Neural cell (in vitro differentiated cells): ENCODE results near the gene HSPA12A. TPM values are rescaled to one million over a fixed set of nuclear protein-coding genes. Genes with fewer than 3 reads are reported as not detected.

ENCODE experiments used
- H2AFZ ChIP-seq: fragments of 200-600, 300-800 bp; sonication (generic), shearing (Covaris generic); 2 replicates; pipeline ENCODE4 v1.6.0; 2014; ENCODE audit warnings: low read depth, mild to moderate bottlenecking, antibody characterized with exemption, low read length, moderate library complexity
- H3F3A ChIP-seq: fragments of 200-600 bp; shearing (Covaris generic); 2 replicates; pipeline ENCODE4 v1.6.1; 2016; ENCODE audit warnings: mild to moderate bottlenecking, moderate library complexity, mixed read lengths, antibody characterized with exemption, low read length; ENCODE audit not compliant: insufficient read depth, poor library complexity, severe bottlenecking
- H3K27ac ChIP-seq: fragments of 200-600, 300-800 bp; sonication (generic), shearing (Covaris generic); 2 replicates; pipeline ENCODE4 v1.5.1; 2014; ENCODE audit warnings: mild to moderate bottlenecking, low read length, moderate library complexity
- H3K27me3 ChIP-seq: fragments of 300-800, 200-600 bp; sonication (generic), shearing (Covaris generic); 2 replicates; pipeline ENCODE4 v1.6.0; 2014; ENCODE audit warnings: mild to moderate bottlenecking, low read depth, low read length, moderate library complexity; ENCODE audit not compliant: insufficient read depth
- H3K36me3 ChIP-seq: fragments of 300-800, 200-600 bp; sonication (generic), shearing (Covaris generic); 2 replicates; pipeline ENCODE4 v1.5.1; 2014; ENCODE audit warnings: mild to moderate bottlenecking, antibody characterized with exemption, low read length, moderate library complexity; ENCODE audit not compliant: insufficient read depth
- H3K4me2 ChIP-seq: fragments of 300-800, 200-600 bp; sonication (generic), shearing (Covaris generic); 2 replicates; pipeline ENCODE4 v1.6.0; 2014; ENCODE audit warnings: mild to moderate bottlenecking, low read length
- H3K4me3 ChIP-seq: fragments of 300-800, 200-600 bp; sonication (generic), shearing (Covaris generic); 2 replicates; pipeline ENCODE4 v1.5.1; 2014; ENCODE audit warnings: mild to moderate bottlenecking, low read length, moderate library complexity
- H3K79me2 ChIP-seq: fragments of 200-600 bp; shearing (Covaris generic); replicated peaks from 2 replicates; pipeline ENCODE4 v1.6.0; 2014; ENCODE audit warnings: mild to moderate bottlenecking, low read length, moderate library complexity; ENCODE audit not compliant: insufficient read depth
- H3K9ac ChIP-seq: fragments of 300-800, 200-600 bp; sonication (generic), shearing (Covaris generic); 2 replicates; pipeline ENCODE4 v1.6.1; 2016; ENCODE audit warnings: mild to moderate bottlenecking, low read length, mixed read lengths
- H3K9me2 ChIP-seq: fragments of 200-600 bp; shearing (Covaris generic); 2 replicates; pipeline ENCODE4 v1.6.1; 2016; ENCODE audit warnings: mild to moderate bottlenecking, low read length, mixed read lengths; ENCODE audit not compliant: insufficient read depth
- H3K9me3 ChIP-seq: fragments of 200-600, 300-800 bp; sonication (generic), shearing (Covaris generic); 2 replicates; pipeline ENCODE4 v1.6.1; 2016; ENCODE audit warnings: mild to moderate bottlenecking, mixed run types, low read length, moderate library complexity, mixed read lengths
- H4K20me1 ChIP-seq: fragments of 200-600 bp; shearing (Covaris generic); 2 replicates; pipeline ENCODE4 v1.6.1; 2016; ENCODE audit warnings: mild to moderate bottlenecking, mixed run types; ENCODE audit not compliant: insufficient read depth
- CTCF ChIP-seq: fragments of 450-650 bp; IDR thresholded peaks from 2 replicates; pipeline ENCODE4 v1.5.1; 2014; ENCODE audit warnings: antibody characterized with exemption, mild to moderate bottlenecking, moderate library complexity; ENCODE audit not compliant: poor library complexity, severe bottlenecking
- EP300 ChIP-seq: fragments of 450-650 bp; conservative IDR thresholded peaks from 2 replicates; pipeline ENCODE4 v1.6.1; 2014; ENCODE audit warnings: antibody characterized with exemption, mild to moderate bottlenecking, moderate library complexity; ENCODE audit not compliant: poor library complexity, severe bottlenecking
- EZH2 ChIP-seq: fragments of 200-600, 300-800 bp; shearing (Covaris generic), sonication (generic); IDR thresholded peaks from 2 replicates; pipeline ENCODE4 v1.6.1; 2014; ENCODE audit warnings: antibody characterized with exemption, low read length, borderline replicate concordance, mild to moderate bottlenecking; ENCODE audit not compliant: insufficient read depth, poor library complexity, severe bottlenecking
- MXI1 ChIP-seq: fragments of 450-650 bp; conservative IDR thresholded peaks from 2 replicates; pipeline ENCODE4 v1.6.1; 2014; ENCODE audit warnings: antibody characterized with exemption, mild to moderate bottlenecking; ENCODE audit not compliant: poor library complexity, severe bottlenecking
- POLR2AphosphoS5 ChIP-seq: IDR thresholded peaks from 2 replicates; pipeline ENCODE4 v1.6.1; 2012
- RAD21 ChIP-seq: fragments of 450-650 bp; conservative IDR thresholded peaks from 2 replicates; pipeline ENCODE4 v1.6.1; 2014; ENCODE audit warnings: antibody characterized with exemption, mild to moderate bottlenecking, moderate library complexity
- REST ChIP-seq: IDR thresholded peaks from 2 replicates; pipeline ENCODE4 v1.6.1; 2012; ENCODE audit warnings: borderline replicate concordance
- SMC3 ChIP-seq: fragments of 450-650 bp; conservative IDR thresholded peaks from 2 replicates; pipeline ENCODE4 v1.6.1; 2014; ENCODE audit warnings: antibody characterized with exemption, mild to moderate bottlenecking, moderate library complexity; ENCODE audit not compliant: poor library complexity
- TAF1 ChIP-seq: IDR thresholded peaks from 2 replicates; pipeline ENCODE4 v1.6.1; 2012; ENCODE audit warnings: low read depth
- polyA plus RNA-seq: library from polyadenylated mRNA; depleted of rRNA; stranded (reverse); fragments of >200 nt; gene quantifications from 2 replicates; pipeline ENCODE4 v1.2.3, GENCODE V29; 2014

The HSPA12A gene
- polyA plus RNA-seq, 1 donor from 2014 or later: 5.9 TPM

DNA sequence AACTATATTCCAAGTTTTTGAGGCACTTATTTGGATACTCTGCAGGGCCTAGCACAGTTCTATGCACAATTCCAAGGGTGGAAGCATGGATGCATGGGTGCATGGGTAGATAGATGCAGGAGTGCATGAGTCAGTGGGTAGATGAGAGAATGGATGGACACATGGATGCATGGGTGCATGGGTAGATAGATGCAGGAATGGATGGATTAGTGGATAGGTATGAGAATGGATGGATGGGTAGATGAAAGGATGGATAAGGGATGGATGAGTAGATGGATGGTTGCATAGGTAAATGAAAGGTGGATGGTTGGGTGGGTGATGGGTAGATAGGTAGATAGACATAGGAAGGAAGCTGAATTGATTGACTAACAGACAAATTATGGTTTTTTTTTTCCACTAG is 106.0 kb downstream of the HSPA12A start:
- Histone ChIP-seq H3F3A (no peaks in the 10 kb centered on the region), H3K27me3 (no peaks in the 10 kb centered on the region)

DNA sequence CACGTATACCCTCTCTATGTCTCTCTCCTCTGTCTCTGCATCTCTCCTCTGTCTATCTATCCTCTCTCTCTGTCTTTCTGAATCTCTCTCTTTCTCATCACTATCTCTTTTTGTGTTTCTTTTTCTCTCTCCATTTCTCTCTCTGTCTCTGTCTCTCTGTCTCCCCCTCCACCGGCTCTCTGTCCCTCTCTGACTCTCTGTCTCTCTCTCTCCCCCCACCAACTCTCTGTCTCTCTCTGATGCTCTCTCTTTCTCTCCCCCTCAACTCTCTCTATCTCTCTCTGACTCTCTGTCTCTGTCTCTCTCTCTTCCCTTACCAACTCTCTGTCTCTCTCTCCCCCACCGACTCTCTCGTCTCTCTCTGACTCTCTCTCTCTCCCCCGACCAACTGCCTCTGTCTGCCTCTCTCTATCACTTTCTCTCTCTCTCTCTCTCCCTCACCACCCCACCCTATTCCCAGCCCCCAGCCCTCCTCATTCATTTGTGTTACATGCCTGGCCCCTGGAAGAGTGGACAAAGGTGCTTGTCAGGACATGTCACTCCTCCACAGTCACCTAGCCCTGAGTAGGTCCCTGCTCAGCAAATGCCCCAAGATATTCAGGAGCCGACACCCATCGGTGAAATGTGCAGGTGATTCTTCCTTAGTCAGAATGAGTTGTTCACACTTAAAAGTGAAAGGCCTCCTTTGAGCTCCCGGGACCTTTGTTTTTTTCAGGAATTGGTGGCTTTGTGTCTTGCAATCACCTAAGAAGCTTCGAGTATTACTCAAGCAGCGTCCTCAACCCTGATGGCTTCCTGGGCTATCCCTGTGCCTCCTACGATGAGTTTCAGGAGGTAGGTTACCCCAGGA is 108.0 kb downstream of the HSPA12A start:
- H3K9ac ChIP-seq: no peak overlapping the region
- H3K36me3 ChIP-seq: no peaks in the 10 kb centered on the region
- no peak overlapping the region for H2AFZ ChIP-seq
- H3K4me2 ChIP-seq: no peak overlapping the region
- no peaks in the 10 kb centered on the region for H3K27me3 ChIP-seq
- H4K20me1 ChIP-seq: no peaks in the 10 kb centered on the region
- no peak overlapping the region for H3K4me3 ChIP-seq
- H3K27ac ChIP-seq: no peak overlapping the region
- TF ChIP-seq EZH2: no peak
- TF ChIP-seq EP300: no peak
- no peak for TF ChIP-seq SMC3
- TF ChIP-seq MXI1: no peak
- no peak for TF ChIP-seq CTCF
- TF ChIP-seq POLR2AphosphoS5: no peak
- TF ChIP-seq TAF1: no peak
- TF ChIP-seq RAD21: no peak
- no peak for TF ChIP-seq REST
- H3K9me2 ChIP-seq: no peaks in the 10 kb centered on the region
- H3K9me3 ChIP-seq: no peaks in the 10 kb centered on the region
- H3K79me2 ChIP-seq: no peaks in the 10 kb centered on the region
- H3F3A ChIP-seq: no peaks in the 10 kb centered on the region

More for the DNA sequence above, 106.0 kb downstream of the HSPA12A start:
- no peak overlapping the region for H3K9ac ChIP-seq
- H3K9me2 ChIP-seq: no peaks in the 10 kb centered on the region
- H3K36me3 ChIP-seq: no peaks in the 10 kb centered on the region
- no peaks in the 10 kb centered on the region for H3K9me3 ChIP-seq
- H3K27ac ChIP-seq: no peak overlapping the region
- no peak overlapping the region for H3K4me3 ChIP-seq
- H2AFZ ChIP-seq: no peak overlapping the region
- no peak overlapping the region for H3K4me2 ChIP-seq
- H3K79me2 ChIP-seq: no peaks in the 10 kb centered on the region
- H4K20me1 ChIP-seq: no peaks in the 10 kb centered on the region
- TF ChIP-seq MXI1 (no peak), TAF1 (no peak), REST (no peak), EP300 (no peak), EZH2 (no peak)
